Measurements from ENCODE around the gene CRADD.

CRADD gene

DNA sequence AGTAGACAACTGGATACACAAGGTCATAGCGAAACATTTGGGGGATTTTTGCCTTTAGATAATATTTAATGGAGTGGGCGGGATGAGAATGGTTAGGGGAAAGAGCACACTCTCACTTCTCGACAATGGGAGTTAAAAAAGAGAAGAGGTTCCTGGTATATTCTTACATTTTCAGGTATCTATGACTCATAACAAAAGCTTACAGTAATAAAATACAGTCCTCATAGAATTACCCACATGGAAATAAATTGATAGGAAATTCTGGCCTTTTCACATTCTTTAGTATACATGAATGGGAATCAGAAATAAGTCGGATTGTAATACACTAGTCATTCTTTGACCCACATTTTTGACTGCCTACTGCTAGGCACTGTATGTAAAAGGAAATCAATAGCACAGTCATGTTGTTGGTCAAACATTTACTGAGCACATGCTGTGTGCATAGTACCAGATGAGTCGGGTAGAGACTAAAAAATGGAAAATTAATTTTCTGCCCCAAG, 8.2 kb upstream of the CRADD start:
- TF ChIP-seq, protein P1, sequence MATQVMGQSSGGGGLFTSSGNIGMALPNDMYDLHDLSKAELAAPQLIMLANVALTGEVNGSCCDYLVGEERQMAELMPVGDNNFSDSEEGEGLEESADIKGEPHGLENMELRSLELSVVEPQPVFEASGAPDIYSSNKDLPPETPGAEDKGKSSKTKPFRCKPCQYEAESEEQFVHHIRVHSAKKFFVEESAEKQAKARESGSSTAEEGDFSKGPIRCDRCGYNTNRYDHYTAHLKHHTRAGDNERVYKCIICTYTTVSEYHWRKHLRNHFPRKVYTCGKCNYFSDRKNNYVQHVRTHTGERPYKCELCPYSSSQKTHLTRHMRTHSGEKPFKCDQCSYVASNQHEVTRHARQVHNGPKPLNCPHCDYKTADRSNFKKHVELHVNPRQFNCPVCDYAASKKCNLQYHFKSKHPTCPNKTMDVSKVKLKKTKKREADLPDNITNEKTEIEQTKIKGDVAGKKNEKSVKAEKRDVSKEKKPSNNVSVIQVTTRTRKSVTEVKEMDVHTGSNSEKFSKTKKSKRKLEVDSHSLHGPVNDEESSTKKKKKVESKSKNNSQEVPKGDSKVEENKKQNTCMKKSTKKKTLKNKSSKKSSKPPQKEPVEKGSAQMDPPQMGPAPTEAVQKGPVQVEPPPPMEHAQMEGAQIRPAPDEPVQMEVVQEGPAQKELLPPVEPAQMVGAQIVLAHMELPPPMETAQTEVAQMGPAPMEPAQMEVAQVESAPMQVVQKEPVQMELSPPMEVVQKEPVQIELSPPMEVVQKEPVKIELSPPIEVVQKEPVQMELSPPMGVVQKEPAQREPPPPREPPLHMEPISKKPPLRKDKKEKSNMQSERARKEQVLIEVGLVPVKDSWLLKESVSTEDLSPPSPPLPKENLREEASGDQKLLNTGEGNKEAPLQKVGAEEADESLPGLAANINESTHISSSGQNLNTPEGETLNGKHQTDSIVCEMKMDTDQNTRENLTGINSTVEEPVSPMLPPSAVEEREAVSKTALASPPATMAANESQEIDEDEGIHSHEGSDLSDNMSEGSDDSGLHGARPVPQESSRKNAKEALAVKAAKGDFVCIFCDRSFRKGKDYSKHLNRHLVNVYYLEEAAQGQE (IDR thresholded peaks at IDR 0.05; ENCODE audit: insufficient replicate concordance, low read depth): no peak
- TF ChIP-seq GABPA (IDR thresholded peaks at IDR 0.05; ENCODE audit: low read depth) (no peak), SPI1 (IDR thresholded peaks at IDR 0.05; ENCODE audit: borderline replicate concordance, low read depth) (no peak), POLR2AphosphoS5 (IDR thresholded peaks at IDR 0.05; ENCODE audit: low read depth) (no peak)
- TF ChIP-seq, protein P2, sequence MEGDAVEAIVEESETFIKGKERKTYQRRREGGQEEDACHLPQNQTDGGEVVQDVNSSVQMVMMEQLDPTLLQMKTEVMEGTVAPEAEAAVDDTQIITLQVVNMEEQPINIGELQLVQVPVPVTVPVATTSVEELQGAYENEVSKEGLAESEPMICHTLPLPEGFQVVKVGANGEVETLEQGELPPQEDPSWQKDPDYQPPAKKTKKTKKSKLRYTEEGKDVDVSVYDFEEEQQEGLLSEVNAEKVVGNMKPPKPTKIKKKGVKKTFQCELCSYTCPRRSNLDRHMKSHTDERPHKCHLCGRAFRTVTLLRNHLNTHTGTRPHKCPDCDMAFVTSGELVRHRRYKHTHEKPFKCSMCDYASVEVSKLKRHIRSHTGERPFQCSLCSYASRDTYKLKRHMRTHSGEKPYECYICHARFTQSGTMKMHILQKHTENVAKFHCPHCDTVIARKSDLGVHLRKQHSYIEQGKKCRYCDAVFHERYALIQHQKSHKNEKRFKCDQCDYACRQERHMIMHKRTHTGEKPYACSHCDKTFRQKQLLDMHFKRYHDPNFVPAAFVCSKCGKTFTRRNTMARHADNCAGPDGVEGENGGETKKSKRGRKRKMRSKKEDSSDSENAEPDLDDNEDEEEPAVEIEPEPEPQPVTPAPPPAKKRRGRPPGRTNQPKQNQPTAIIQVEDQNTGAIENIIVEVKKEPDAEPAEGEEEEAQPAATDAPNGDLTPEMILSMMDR (IDR thresholded peaks at IDR 0.05; ENCODE audit: insufficient read depth, low read length): no peak
- no peak for DNase-seq (ENCODE audit: low read depth in 1 of 2, low spot score in 1 of 2)

DNA sequence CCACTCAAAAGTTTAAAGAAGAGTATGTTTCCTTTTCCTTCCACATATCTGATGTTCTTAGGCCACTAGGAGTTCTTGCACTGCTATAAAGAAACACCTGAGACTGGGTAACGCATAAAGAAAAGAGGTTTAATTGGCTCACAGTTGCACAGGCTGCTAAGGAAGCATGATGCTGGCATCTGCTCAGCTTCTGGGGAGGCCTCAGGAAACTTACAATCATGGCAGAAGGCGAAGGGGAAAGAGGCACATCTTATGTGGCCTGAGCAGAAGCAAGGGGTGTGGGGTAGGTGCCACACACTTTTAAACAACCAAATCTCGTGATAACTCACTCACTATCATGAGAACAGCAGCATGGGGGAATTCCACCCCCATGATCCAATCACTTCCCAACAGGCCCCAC, 7.7 kb upstream of the CRADD start:
- no peak overlapping the region for H3K27ac ChIP-seq (replicated peaks)
- TF ChIP-seq SPI1 (IDR thresholded peaks at IDR 0.05; ENCODE audit: borderline replicate concordance, low read depth): no peak
- TF ChIP-seq GABPA (IDR thresholded peaks at IDR 0.05; ENCODE audit: low read depth): no peak
- no peak for TF ChIP-seq POLR2AphosphoS5 (IDR thresholded peaks at IDR 0.05; ENCODE audit: low read depth)
- TF ChIP-seq, protein P1 (IDR thresholded peaks at IDR 0.05; ENCODE audit: insufficient replicate concordance, low read depth): no peak
- TF ChIP-seq, protein P2 (IDR thresholded peaks at IDR 0.05; ENCODE audit: insufficient read depth, low read length): no peak
- DNase-seq (ENCODE audit: low read depth in 1 of 2, low spot score in 1 of 2): no peak
- no peaks in the 10 kb centered on the region for H3K27me3 ChIP-seq (ENCODE audit: insufficient read depth, poor library complexity, severe bottlenecking)
- no peak overlapping the region for H3K4me3 ChIP-seq (replicated peaks; ENCODE audit: insufficient read depth, low read length)

More for the DNA sequence above, 8.2 kb upstream of the CRADD start:
- H3K27me3 ChIP-seq (ENCODE audit: insufficient read depth, poor library complexity, severe bottlenecking): no peaks in the 10 kb centered on the region
- H3K4me3 ChIP-seq (replicated peaks; ENCODE audit: insufficient read depth, low read length): no peak overlapping the region
- no peak overlapping the region for H3K27ac ChIP-seq (replicated peaks)

DNA sequence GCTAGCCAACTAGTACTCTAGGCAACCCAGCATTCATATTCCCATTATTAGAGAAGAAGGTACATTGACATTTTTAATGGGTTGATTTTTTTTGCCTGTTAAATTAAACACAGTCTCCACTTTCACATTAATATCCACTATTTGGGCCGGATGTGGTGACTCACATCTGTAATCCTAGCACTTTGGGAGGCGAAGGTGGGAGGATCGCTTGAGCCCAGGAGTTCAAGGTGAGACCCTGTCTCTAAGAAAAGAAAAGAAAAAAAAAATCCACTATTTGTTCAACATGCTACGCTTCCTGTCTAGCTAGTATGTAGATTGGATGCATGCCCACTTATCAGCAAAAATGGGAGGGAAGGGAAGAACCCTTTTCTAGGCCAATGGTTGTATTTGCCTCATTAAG, 7.1 kb upstream of the CRADD start:
- Histone ChIP-seq H3K27ac (replicated peaks) (no peak overlapping the region), H3K27me3 (ENCODE audit: insufficient read depth, poor library complexity, severe bottlenecking) (no peaks in the 10 kb centered on the region), H3K4me3 (replicated peaks; ENCODE audit: insufficient read depth, low read length) (no peak overlapping the region)
- no peak for DNase-seq (ENCODE audit: low read depth in 1 of 2, low spot score in 1 of 2)
- TF ChIP-seq, protein P1 (IDR thresholded peaks at IDR 0.05; ENCODE audit: insufficient replicate concordance, low read depth): no peak
- TF ChIP-seq POLR2AphosphoS5 (IDR thresholded peaks at IDR 0.05; ENCODE audit: low read depth): no peak
- TF ChIP-seq, protein P2 (IDR thresholded peaks at IDR 0.05; ENCODE audit: insufficient read depth, low read length): no peak
